Kidney glomerular epithelial cell (primary cell): Measurements from ENCODE around the gene AIF1L.
"Not testable (repeated sequence)": the region's sequence is repeated elsewhere in the genome, so short reads cannot be mapped to it uniquely, and the experiment has no call there.

ENCODE experiments used
- DNase-seq: peaks from one replicate; lab custom pipeline; 2025; lab: John Stamatoyannopoulos, UW

Gene AIF1L

GRCh38 chr9:131121346-131121745, 25.0 kb downstream of the AIF1L start:
- no peak for DNase-seq

- DNase-seq, result peak; percentile 52
Observed at GRCh38 chr9:131122158-131122557, 25.8 kb downstream of the AIF1L start.

- DNase-seq, result no peak
Observed at GRCh38 chr9:131125038-131125287, 28.6 kb downstream of the AIF1L start.

- peak; percentile 93 for DNase-seq
Observed at GRCh38 chr9:131125288-131126058, 29.1 kb downstream of the AIF1L start, which contains the start of gene NUP214. TSS of gene NUP214 (plus strand) at chr9:131125586. CDS start at chr9:131125705, 119 bp downstream.

- no peak for DNase-seq
Observed at GRCh38 chr9:131126059-131126426, 29.7 kb downstream of the AIF1L start.

- DNase-seq, result no peak
Observed at GRCh38 chr9:131129183-131129582, 32.9 kb downstream of the AIF1L start.

- no peak for DNase-seq
Observed at GRCh38 chr9:131138676-131139075, 42.3 kb downstream of the AIF1L start.

GRCh38 chr9:131140112-131140511, 43.8 kb downstream of the AIF1L start:
- no peak for DNase-seq

- no peak for DNase-seq
Observed at GRCh38 chr9:131140550-131140949, 44.2 kb downstream of the AIF1L start.

GRCh38 chr9:131142160-131142559, 45.8 kb downstream of the AIF1L start:
- no peak for DNase-seq

- no peak for DNase-seq
Observed at GRCh38 chr9:131144201-131144600, 47.9 kb downstream of the AIF1L start.

GRCh38 chr9:131145245-131145644, 48.9 kb downstream of the AIF1L start:
- no peak for DNase-seq

GRCh38 chr9:131146186-131146585, 49.9 kb downstream of the AIF1L start:
- no peak for DNase-seq

GRCh38 chr9:131148276-131148675, 51.9 kb downstream of the AIF1L start:
- no peak for DNase-seq

GRCh38 chr9:131148966-131149687, 52.8 kb downstream of the AIF1L start:
- no peak for DNase-seq

- DNase-seq, result no peak
Observed at GRCh38 chr9:131149688-131150053, 53.3 kb downstream of the AIF1L start.

GRCh38 chr9:131153595-131153994, 57.3 kb downstream of the AIF1L start:
- no peak for DNase-seq

- not testable (repeated sequence) for DNase-seq
Observed at GRCh38 chr9:131158673-131159072, 62.3 kb downstream of the AIF1L start.

- DNase-seq, result peak; percentile 68
Observed at GRCh38 chr9:131160416-131161112, 64.2 kb downstream of the AIF1L start.

- no peak for DNase-seq
Observed at GRCh38 chr9:131161585-131161984, 65.3 kb downstream of the AIF1L start.

- no peak for DNase-seq
Observed at GRCh38 chr9:131162886-131163285, 66.6 kb downstream of the AIF1L start.

- no peak for DNase-seq
Observed at GRCh38 chr9:131165523-131165922, 69.2 kb downstream of the AIF1L start.

GRCh38 chr9:131167146-131167692, 70.9 kb downstream of the AIF1L start:
- DNase-seq, result no peak
